KMS-11 (cell line): Measurements from ENCODE around the gene FAM111B.
"Not testable (repeated sequence)": the region's sequence is repeated elsewhere in the genome, so short reads cannot be mapped to it uniquely, and the experiment has no call there.

Experiments used
- H2AFZ ChIP-seq: fragments of 200-600 bp; sonication (generic); 2 replicates; pipeline ENCODE4 v1.6.1; 2016; ENCODE audit warnings: antibody characterized with exemption, mixed run types, low read depth
- H3K27ac ChIP-seq: fragments of 200-600 bp; sonication (generic); 2 replicates; pipeline ENCODE4 v1.6.1; 2016; ENCODE audit warnings: mild to moderate bottlenecking, mixed run types
- H3K27me3 ChIP-seq: fragments of 200-600 bp; sonication (generic); 2 replicates; pipeline ENCODE4 v1.6.1; 2017; ENCODE audit warnings: mild to moderate bottlenecking, low read depth, mixed run types, moderate library complexity; ENCODE audit not compliant: insufficient read depth
- H3K36me3 ChIP-seq: fragments of 200-600 bp; sonication (generic); 2 replicates; pipeline ENCODE4 v1.6.1; 2017; ENCODE audit warnings: mild to moderate bottlenecking, mixed run types; ENCODE audit not compliant: insufficient read depth
- H3K4me1 ChIP-seq: fragments of 200-600 bp; sonication (generic); 2 replicates; pipeline ENCODE4 v1.6.1; 2016; ENCODE audit warnings: mild to moderate bottlenecking, low read depth, mixed run types; ENCODE audit not compliant: poor library complexity, severe bottlenecking
- H3K4me2 ChIP-seq: fragments of 200-600 bp; sonication (generic); 2 replicates; pipeline ENCODE4 v1.7.0; 2016; ENCODE audit warnings: mild to moderate bottlenecking, mixed run types
- H3K4me3 ChIP-seq: fragments of 200-600 bp; sonication (generic); IDR thresholded peaks from 2 replicates; pipeline ENCODE4 v1.6.1; 2017; ENCODE audit warnings: low read depth, low read length, mixed read lengths; ENCODE audit not compliant: insufficient read depth
- H3K79me2 ChIP-seq: fragments of 200-600 bp; sonication (generic); 2 replicates; pipeline ENCODE4 v1.6.1; 2016; ENCODE audit warnings: low read depth, mixed run types; ENCODE audit not compliant: insufficient read depth
- H3K9ac ChIP-seq: fragments of 200-600 bp; sonication (generic); 2 replicates; pipeline ENCODE4 v1.6.1; 2016; ENCODE audit warnings: mild to moderate bottlenecking, mixed run types
- H4K20me1 ChIP-seq: fragments of 200-600 bp; sonication (generic); 2 replicates; pipeline ENCODE4 v1.6.1; 2016; ENCODE audit warnings: mild to moderate bottlenecking, mixed run types; ENCODE audit not compliant: insufficient read depth
- CTCF ChIP-seq: fragments of 200-600 bp; sonication (generic); conservative IDR thresholded peaks from 2 replicates; pipeline ENCODE4 v1.6.1; 2017; ENCODE audit warnings: low read depth, mild to moderate bottlenecking, antibody characterized with exemption, low read length, moderate library complexity, mixed read lengths

FAM111B gene

GRCh38 chr11:59069087-59069486 lies 38.0 kb upstream of the FAM111B start:
- Histone ChIP-seq H3K9ac (no peak overlapping the region), H2AFZ (no peak overlapping the region), H3K27me3 (no peaks in the 10 kb centered on the region), H3K4me2 (no peak overlapping the region), H3K27ac (no peak overlapping the region), H3K36me3 (no peaks in the 10 kb centered on the region), H3K4me3 (no peak overlapping the region), H3K4me1 (no peaks in the 10 kb centered on the region), H3K79me2 (no peaks in the 10 kb centered on the region), H4K20me1 (no peaks in the 10 kb centered on the region)
- no peak for TF ChIP-seq CTCF

GRCh38 chr11:59076876-59077571 lies 30.0 kb upstream of the FAM111B start:
- no peak for TF ChIP-seq CTCF
- H3K36me3 ChIP-seq, result no peaks in the 10 kb centered on the region
- H3K4me1 ChIP-seq, result no peaks in the 10 kb centered on the region
- no peak overlapping the region for H3K4me3 ChIP-seq
- H3K27me3 ChIP-seq, result no peaks in the 10 kb centered on the region
- no peaks in the 10 kb centered on the region for H4K20me1 ChIP-seq
- no peaks in the 10 kb centered on the region for H3K79me2 ChIP-seq
- H3K9ac ChIP-seq, result no peak overlapping the region
- no peak overlapping the region for H3K27ac ChIP-seq
- H2AFZ ChIP-seq, result no peak overlapping the region
- no peak overlapping the region for H3K4me2 ChIP-seq

- Histone ChIP-seq H3K79me2 (no peaks in the 10 kb centered on the region), H3K4me3 (no peak overlapping the region), H3K4me1 (no peaks in the 10 kb centered on the region), H3K4me2 (no peak overlapping the region), H3K9ac (no peak overlapping the region), H4K20me1 (no peaks in the 10 kb centered on the region), H3K27me3 (no peaks in the 10 kb centered on the region), H3K27ac (no peak overlapping the region), H2AFZ (no peak overlapping the region), H3K36me3 (no peaks in the 10 kb centered on the region)
- no peak for TF ChIP-seq CTCF
These were observed 28.6 kb upstream of the FAM111B start for GRCh38 chr11:59078435-59078834.

GRCh38 chr11:59079086-59079485 lies 28.0 kb upstream of the FAM111B start:
- H3K4me2 ChIP-seq, result no peak overlapping the region
- no peak overlapping the region for H3K9ac ChIP-seq
- no peaks in the 10 kb centered on the region for H3K27me3 ChIP-seq
- H3K36me3 ChIP-seq, result no peaks in the 10 kb centered on the region
- no peak overlapping the region for H3K4me3 ChIP-seq
- no peaks in the 10 kb centered on the region for H3K4me1 ChIP-seq
- no peaks in the 10 kb centered on the region for H4K20me1 ChIP-seq
- H3K79me2 ChIP-seq, result no peaks in the 10 kb centered on the region
- no peak for TF ChIP-seq CTCF
- H3K27ac ChIP-seq, result no peak overlapping the region
- no peak overlapping the region for H2AFZ ChIP-seq

- not testable (repeated sequence) for H3K4me2 ChIP-seq, H3K27ac ChIP-seq, H4K20me1 ChIP-seq, H3K4me3 ChIP-seq, H3K27me3 ChIP-seq, H3K9ac ChIP-seq, H3K4me1 ChIP-seq, H3K36me3 ChIP-seq, H3K79me2 ChIP-seq, H2AFZ ChIP-seq
These were observed 26.6 kb upstream of the FAM111B start for GRCh38 chr11:59080421-59080820.

- H3K36me3 ChIP-seq, H3K4me3 ChIP-seq, H3K27me3 ChIP-seq, H2AFZ ChIP-seq, H3K4me2 ChIP-seq, H3K27ac ChIP-seq, H3K9ac ChIP-seq, H3K79me2 ChIP-seq, H3K4me1 ChIP-seq, H4K20me1 ChIP-seq: not testable (repeated sequence)
These were observed 25.5 kb upstream of the FAM111B start for GRCh38 chr11:59081430-59082020.

- not testable (repeated sequence) for H3K9ac ChIP-seq, H3K79me2 ChIP-seq, H4K20me1 ChIP-seq, H3K27me3 ChIP-seq, H3K4me2 ChIP-seq, H3K27ac ChIP-seq, H3K4me3 ChIP-seq, H2AFZ ChIP-seq, H3K36me3 ChIP-seq, H3K4me1 ChIP-seq
These were observed 21.0 kb upstream of the FAM111B start, which contains the start of gene GLYATL1B for GRCh38 chr11:59086007-59086406. Gene GLYATL1B, plus strand, starts transcription at chr11:59086307. Its CDS starts 0 bp downstream, at chr11:59086307.
